CD14-positive monocyte (primary cell): Measurements from ENCODE around the gene ESCO1. TPM values are rescaled to one million over a fixed set of nuclear protein-coding genes. Genes with fewer than 3 reads are reported as not detected.

Source experiments
- DNase-seq, 3 donors: peaks; one replicate each; pipeline ENCODE4 v3.0.0-alpha.2; 2011 to 2022
- H2AFZ ChIP-seq: 2 replicates; pipeline ENCODE4 v1.6.0; 2012; ENCODE audit warnings: mild to moderate bottlenecking, low read depth, low read length, inconsistent platforms; ENCODE audit not compliant: insufficient read depth, poor library complexity, severe bottlenecking
- H3K27ac ChIP-seq, 2 donors: 1 replicate in 1 of 2; 2 replicates in 1 of 2; pipeline ENCODE4 v1.5.1; 2012 to 2013; ENCODE audit warnings: low read length in 2 of 2, control low read depth in 1 of 2, inconsistent platforms in 1 of 2, low read depth in 1 of 2, mild to moderate bottlenecking in 1 of 2
- H3K27me3 ChIP-seq, 2 donors: one replicate each; pipeline versions ENCODE4 v1.6.0 to v1.6.1; 2011 to 2013; ENCODE audit warnings: low read length in 2 of 2; ENCODE audit not compliant: control insufficient read depth in 2 of 2, insufficient read depth in 2 of 2
- H3K36me3 ChIP-seq, 2 donors: replicated peaks in 1 of 2; 1 replicate in 1 of 2; 2 replicates in 1 of 2; pipeline versions ENCODE4 v1.5.1 to v1.6.1; 2012 to 2013; ENCODE audit warnings: low read length in 2 of 2, control low read depth in 1 of 2, inconsistent platforms in 1 of 2, mild to moderate bottlenecking in 1 of 2; ENCODE audit not compliant: insufficient read depth in 2 of 2, control insufficient read depth in 1 of 2
- H3K4me1 ChIP-seq, 2 donors: 1 replicate in 1 of 2; 2 replicates in 1 of 2; pipeline versions ENCODE4 v1.5.1 to v1.6.1; 2012 to 2013; ENCODE audit warnings: low read length in 2 of 2, control low read depth in 1 of 2, inconsistent platforms in 1 of 2, mild to moderate bottlenecking in 1 of 2, moderate library complexity in 1 of 2; ENCODE audit not compliant: insufficient read depth in 2 of 2, control insufficient read depth in 1 of 2
- H3K4me2 ChIP-seq: replicated peaks from 2 replicates; pipeline ENCODE3; 2012; ENCODE audit warnings: low read length, moderate library complexity, mild to moderate bottlenecking; ENCODE audit not compliant: poor library complexity, severe bottlenecking; ENCODE audit errors: extremely low read depth
- H3K4me3 ChIP-seq, 3 experiments: fragments of 200-600 bp in 1 of 3; sonication (generic) in 1 of 3; replicated peaks in 1 of 3; 1 replicate in 2 of 3; 2 replicates in 1 of 3; pipeline ENCODE4 v1.5.1; 2011 to 2013; ENCODE audit warnings: low read length in 3 of 3, mild to moderate bottlenecking in 3 of 3, control low read depth in 2 of 3, low read depth in 2 of 3, inconsistent platforms in 1 of 3, moderate library complexity in 1 of 3
- H3K79me2 ChIP-seq: 2 replicates; pipeline ENCODE4 v1.6.0; 2012; ENCODE audit warnings: mild to moderate bottlenecking, control low read depth, inconsistent platforms, low read length, moderate library complexity; ENCODE audit not compliant: insufficient read depth
- H3K9ac ChIP-seq: 2 replicates; pipeline ENCODE4 v1.6.0; 2017; ENCODE audit warnings: low read length, mild to moderate bottlenecking; ENCODE audit not compliant: insufficient read depth, poor library complexity, severe bottlenecking
- H3K9me3 ChIP-seq, 2 donors: replicated peaks in 1 of 2; 1 replicate in 1 of 2; 2 replicates in 1 of 2; pipeline versions ENCODE4 v1.5.1 to v1.6.1; 2012 to 2013; ENCODE audit warnings: low read length in 2 of 2, control low read depth in 1 of 2; ENCODE audit not compliant: control insufficient read depth in 1 of 2, insufficient read depth in 1 of 2
- H4K20me1 ChIP-seq: 2 replicates; pipeline ENCODE4 v1.6.0; 2012; ENCODE audit warnings: mild to moderate bottlenecking, low read length, control low read depth, moderate library complexity; ENCODE audit not compliant: insufficient read depth
- H3K27ac Mint-ChIP-seq, 7 donors: one replicate each; pipeline ENCODE4 v1.8.0; 2020; ENCODE audit warnings: mild to moderate bottlenecking in 7 of 7, mixed read lengths in 7 of 7, moderate library complexity in 6 of 7, inconsistent platforms in 2 of 7
- H3K27me3 Mint-ChIP-seq, 3 donors: one replicate each; pipeline ENCODE4 v1.8.0; 2021 to 2022; ENCODE audit warnings: low read depth in 3 of 3, mild to moderate bottlenecking in 3 of 3, mixed read lengths in 3 of 3, moderate library complexity in 3 of 3, inconsistent platforms in 1 of 3
- H3K36me3 Mint-ChIP-seq, 2 donors: one replicate each; pipeline ENCODE4 v1.8.0; 2020; ENCODE audit warnings: mixed read lengths in 2 of 2, inconsistent platforms in 1 of 2, mild to moderate bottlenecking in 1 of 2
- H3K4me1 Mint-ChIP-seq: one replicate; pipeline ENCODE4 v1.8.0; 2020; ENCODE audit warnings: mild to moderate bottlenecking, mixed read lengths
- H3K4me3 Mint-ChIP-seq, 2 donors: one replicate each; pipeline ENCODE4 v1.8.0; 2020; ENCODE audit warnings: mild to moderate bottlenecking in 2 of 2, mixed read lengths in 2 of 2, moderate library complexity in 1 of 2
- H3K9me3 Mint-ChIP-seq, 7 donors: one replicate each; pipeline ENCODE4 v1.8.0; 2020 to 2022; ENCODE audit warnings: mixed read lengths in 7 of 7, mild to moderate bottlenecking in 6 of 7, moderate library complexity in 6 of 7, inconsistent platforms in 2 of 7
- WGBS: methylation state at CpG from one replicate; pipeline ENCODE4 v1.1.5; 2013; ENCODE audit warnings: missing lambda C conversion rate; ENCODE audit not compliant: insufficient coverage; 5-methylcytosine and 5-hydroxymethylcytosine counted together
- intact Hi-C, 2 donors: fragments of 100-400 bp; cut with micrococcal nuclease; formaldehyde crosslinking; loops; one replicate each; pipeline versions ENCODE4 v1.15.0 to v1.15.1; 2023
- polyA plus RNA-seq, 3 donors: library from polyadenylated mRNA; depleted of rRNA in 1 of 3; unstranded in 2 of 3; stranded (reverse) in 1 of 3; fragments of 300-500 nt in 2 of 3; fragments of >200 nt in 1 of 3; fragmentation: Illumina TruSeq in 2 of 3; gene quantifications; 1 replicate in 2 of 3; 2 replicates in 1 of 3; pipeline ENCODE4 v1.2.3, GENCODE V29; 2012 to 2021
- TF ChIP-seq, protein P1 (sequence below): fragments of 200-600 bp; IDR thresholded peaks from one replicate; pipeline ENCODE4 v1.8.0; 2022; ENCODE audit warnings: antibody characterized with exemption, mild to moderate bottlenecking

The ESCO1 gene
- polyA plus RNA-seq, 3 donors, result 1.3 to 6.1 (median 2.5) TPM

DNA sequence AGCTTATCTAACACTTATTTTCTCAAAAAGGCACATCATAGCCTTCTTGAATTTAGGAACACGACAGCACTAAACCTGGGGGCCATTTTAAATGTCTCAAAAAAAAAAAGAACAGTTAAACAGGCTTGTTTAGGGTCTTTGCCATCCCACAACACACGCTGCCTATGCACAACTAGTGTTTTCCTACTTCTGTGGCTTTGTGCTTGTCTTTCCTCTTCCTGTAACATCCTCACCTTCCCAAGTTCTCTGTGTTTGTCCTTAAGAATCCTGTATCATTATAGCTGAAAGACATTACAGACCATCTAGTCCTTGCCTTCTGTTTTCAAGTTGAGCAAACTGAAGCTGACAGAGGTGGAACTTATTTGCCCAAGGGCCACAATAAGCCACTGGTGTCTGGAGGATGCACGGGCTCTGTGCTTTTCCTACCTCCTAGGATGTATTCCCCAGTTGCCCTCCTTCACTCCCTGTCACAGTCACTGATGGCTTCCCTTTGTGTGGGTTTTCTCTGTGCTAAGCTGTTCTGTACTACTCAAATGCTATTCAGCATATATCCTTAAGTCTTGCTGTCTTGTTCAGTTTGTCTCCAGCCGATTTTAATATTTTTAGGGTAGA is 34.2 kb upstream of the ESCO1 start:
- 100% methylated on average over 2 of the region's 4 CpGs for WGBS
- Histone ChIP-seq H3K4me2 (no peak overlapping the region), H2AFZ (no peak overlapping the region), H3K27me3 (no peaks in the 10 kb centered on the region), H3K79me2 (no peaks in the 10 kb centered on the region), H3K9ac (no peak overlapping the region), H3K9me3 (no peaks in the 10 kb centered on the region), H3K27ac (no peak overlapping the region), H4K20me1 (no peaks in the 10 kb centered on the region), H3K36me3 (peaks cover 16 to 43% of the 10 kb centered on the region in 2 donors), H3K4me1 (no peaks in the 10 kb centered on the region), H3K4me3 (no peak overlapping the region)
- Mint-ChIP-seq H3K27me3 (no peaks in the 10 kb centered on the region), H3K9me3 (peaks cover 0 to 2% (median 0%) of the 10 kb centered on the region in 7 donors), H3K36me3 (peaks cover 23 to 50% of the 10 kb centered on the region in 2 donors), H3K4me1 (no peaks in the 10 kb centered on the region), H3K27ac (peak overlapping the region in 1 of 7 donors; percentile 51), H3K4me3 (no peak overlapping the region)
- TF ChIP-seq, protein P1, sequence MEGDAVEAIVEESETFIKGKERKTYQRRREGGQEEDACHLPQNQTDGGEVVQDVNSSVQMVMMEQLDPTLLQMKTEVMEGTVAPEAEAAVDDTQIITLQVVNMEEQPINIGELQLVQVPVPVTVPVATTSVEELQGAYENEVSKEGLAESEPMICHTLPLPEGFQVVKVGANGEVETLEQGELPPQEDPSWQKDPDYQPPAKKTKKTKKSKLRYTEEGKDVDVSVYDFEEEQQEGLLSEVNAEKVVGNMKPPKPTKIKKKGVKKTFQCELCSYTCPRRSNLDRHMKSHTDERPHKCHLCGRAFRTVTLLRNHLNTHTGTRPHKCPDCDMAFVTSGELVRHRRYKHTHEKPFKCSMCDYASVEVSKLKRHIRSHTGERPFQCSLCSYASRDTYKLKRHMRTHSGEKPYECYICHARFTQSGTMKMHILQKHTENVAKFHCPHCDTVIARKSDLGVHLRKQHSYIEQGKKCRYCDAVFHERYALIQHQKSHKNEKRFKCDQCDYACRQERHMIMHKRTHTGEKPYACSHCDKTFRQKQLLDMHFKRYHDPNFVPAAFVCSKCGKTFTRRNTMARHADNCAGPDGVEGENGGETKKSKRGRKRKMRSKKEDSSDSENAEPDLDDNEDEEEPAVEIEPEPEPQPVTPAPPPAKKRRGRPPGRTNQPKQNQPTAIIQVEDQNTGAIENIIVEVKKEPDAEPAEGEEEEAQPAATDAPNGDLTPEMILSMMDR, result no peak
- intact Hi-C loops, result no loop called here
- no peak for DNase-seq

DNA sequence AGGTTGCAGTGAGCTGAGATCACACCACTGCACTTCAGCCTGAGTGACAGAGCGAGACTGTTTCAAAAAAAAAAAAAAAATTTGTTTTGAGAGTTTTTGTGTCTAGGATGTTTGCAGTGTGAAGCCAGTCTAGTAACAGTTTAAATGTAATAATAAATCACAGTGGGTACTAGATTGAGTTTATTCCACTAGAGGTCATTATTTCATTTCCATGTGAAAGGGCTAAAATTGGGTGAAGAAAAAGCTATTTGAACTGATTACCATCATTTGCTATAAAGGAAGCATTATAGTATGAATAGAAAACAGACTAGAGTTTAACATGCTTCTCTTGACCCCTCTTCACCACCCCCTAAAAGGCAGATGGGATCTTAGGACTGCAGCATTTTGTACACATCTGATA is 31.9 kb upstream of the ESCO1 start:
- no peak overlapping the region for H3K9ac ChIP-seq
- peaks cover 39 to 66% of the 10 kb centered on the region in 2 donors for H3K36me3 ChIP-seq
- no peaks in the 10 kb centered on the region for H3K4me1 Mint-ChIP-seq
- H3K4me1 ChIP-seq, result no peaks in the 10 kb centered on the region
- WGBS, result no CpG with 5 or more reads among the region's 1 CpG
- no peaks in the 10 kb centered on the region for H3K9me3 ChIP-seq
- H3K27me3 Mint-ChIP-seq, result no peaks in the 10 kb centered on the region
- H3K4me3 ChIP-seq, result no peak overlapping the region
- peaks cover 8% of the 10 kb centered on the region for H3K79me2 ChIP-seq
- no peaks in the 10 kb centered on the region for H3K27me3 ChIP-seq
- no peak for DNase-seq
- TF ChIP-seq, protein P1, result peak; percentile 11
- intact Hi-C loops, result no loop called here
- H3K4me2 ChIP-seq, result no peak overlapping the region
- peaks cover 39 to 71% of the 10 kb centered on the region in 2 donors for H3K36me3 Mint-ChIP-seq
- no peak overlapping the region for H2AFZ ChIP-seq
- peak overlapping the region in 1 of 7 donors; percentile 21 for H3K27ac Mint-ChIP-seq
- H4K20me1 ChIP-seq, result peaks cover 1% of the 10 kb centered on the region
- no peak overlapping the region for H3K4me3 Mint-ChIP-seq
- H3K9me3 Mint-ChIP-seq, result peaks cover 0 to 2% (median 0%) of the 10 kb centered on the region in 7 donors
- H3K27ac ChIP-seq, result no peak overlapping the region
